Natural killer cell (primary cell): ENCODE results near the gene CACNA1F. TPM values are rescaled to one million over a fixed set of nuclear protein-coding genes. Genes with fewer than 3 reads are reported as not detected.

ENCODE experiments used
- ATAC-seq, 3 donors: fragments of 150-1000 bp in 2 of 3; fragments of 200-7000 bp in 1 of 3; cut with Tn5 transposase; 1 replicate in 1 of 3; 2 replicates in 2 of 3; pipeline ENCODE4 v1.10.0; 2021; ENCODE audit warnings: mild to moderate bottlenecking in 2 of 3, moderate library complexity in 2 of 3
- DNase-seq, 2 donors: peaks; one replicate each; pipeline versions ENCODE4 v3.0.0 to v3.0.0-alpha.2; 2013 to 2021; ENCODE audit warnings: mixed read lengths in 1 of 2
- H3K27ac ChIP-seq: one replicate; pipeline ENCODE4 v1.5.1; 2013; ENCODE audit warnings: mild to moderate bottlenecking, low read length
- H3K27me3 ChIP-seq: one replicate; pipeline ENCODE4 v1.6.1; 2013; ENCODE audit warnings: low read length; ENCODE audit not compliant: control insufficient read depth, insufficient read depth
- H3K36me3 ChIP-seq: one replicate; pipeline ENCODE4 v1.6.1; 2013; ENCODE audit warnings: low read length; ENCODE audit not compliant: control insufficient read depth, insufficient read depth
- H3K4me1 ChIP-seq: one replicate; pipeline ENCODE4 v1.6.1; 2013; ENCODE audit warnings: low read length; ENCODE audit not compliant: control insufficient read depth, insufficient read depth
- H3K4me3 ChIP-seq: one replicate; pipeline ENCODE4 v1.5.1; 2013; ENCODE audit warnings: low read length
- H3K9me3 ChIP-seq: one replicate; pipeline ENCODE4 v1.6.1; 2013; ENCODE audit warnings: low read length; ENCODE audit not compliant: control insufficient read depth, insufficient read depth
- H3K27ac Mint-ChIP-seq, 2 donors: one replicate each; pipeline ENCODE4 v1.8.0; 2022; ENCODE audit warnings: mild to moderate bottlenecking in 2 of 2, mixed read lengths in 2 of 2, moderate library complexity in 1 of 2
- H3K27me3 Mint-ChIP-seq, 2 donors: one replicate each; pipeline ENCODE4 v1.8.0; 2022; ENCODE audit warnings: low read depth in 2 of 2, mixed read lengths in 2 of 2
- H3K36me3 Mint-ChIP-seq: one replicate; pipeline ENCODE4 v1.8.0; 2022; ENCODE audit warnings: mixed read lengths
- H3K4me1 Mint-ChIP-seq, 2 donors: one replicate each; pipeline ENCODE4 v1.8.0; 2022; ENCODE audit warnings: mixed read lengths in 2 of 2
- H3K4me3 Mint-ChIP-seq: one replicate; pipeline ENCODE4 v1.8.0; 2022; ENCODE audit warnings: mild to moderate bottlenecking, moderate library complexity, mixed read lengths
- H3K9me3 Mint-ChIP-seq, 2 donors: one replicate each; pipeline ENCODE4 v1.8.0; 2022; ENCODE audit warnings: mixed read lengths in 2 of 2
- WGBS: methylation state at CpG from one replicate; pipeline ENCODE4 v1.1.7; 2013; ENCODE audit warnings: missing lambda C conversion rate; ENCODE audit not compliant: insufficient coverage; 5-methylcytosine and 5-hydroxymethylcytosine counted together
- intact Hi-C: fragments of 100-400 bp; cut with micrococcal nuclease; formaldehyde crosslinking; loops from one replicate; pipeline ENCODE4 v1.14.2; 2022
- total RNA-seq, 4 donors: library from RNA; stranded (reverse); fragments of 120-200 nt in 1 of 4; gene quantifications; one replicate each; pipeline versions ENCODE4 v1.2.3 to v1.2.4, GENCODE V29; 2013 to 2022
- TF ChIP-seq, protein P1 (sequence below): fragments of 200-600 bp; IDR thresholded peaks from one replicate; pipeline ENCODE4 v1.8.0; 2022; ENCODE audit warnings: antibody characterized with exemption

The CACNA1F gene
- total RNA-seq, 3 donors from 2014 or later (not counting 1 experiment from before 2014, with no cell fraction given): 0.48 to 1.1 (median 0.66) TPM

DNA sequence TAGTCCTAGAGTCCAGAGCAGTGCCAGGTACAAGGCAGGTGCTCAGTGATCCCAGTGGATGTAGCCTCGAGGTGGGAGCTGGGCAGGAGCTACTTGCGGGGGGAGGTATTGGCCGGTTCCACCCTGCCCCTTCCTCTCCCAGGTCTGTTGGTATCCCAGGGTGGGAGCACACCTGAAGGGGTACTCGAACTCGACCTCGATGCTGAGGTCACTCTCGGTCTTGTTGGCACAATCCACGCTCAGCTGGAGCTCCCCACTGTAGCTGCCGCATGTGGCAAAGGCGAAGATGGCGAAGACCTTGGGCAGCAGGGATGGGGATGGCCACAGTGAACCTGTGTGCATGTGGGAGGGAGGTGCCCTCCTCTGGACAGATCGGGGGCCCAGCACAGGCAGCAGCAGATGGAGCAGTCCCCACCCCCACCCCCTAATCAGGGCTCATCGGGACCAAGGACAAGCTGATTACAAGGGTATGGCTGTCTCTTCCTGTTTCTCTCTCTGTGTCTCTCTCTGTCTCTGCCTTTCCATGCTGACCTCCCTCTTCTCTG is 35.5 kb downstream of the CACNA1F start:
- Mint-ChIP-seq H3K27me3 (no peaks in the 10 kb centered on the region), H3K9me3 (no peaks in the 10 kb centered on the region), H3K4me1 (peaks cover 0 to 19% of the 10 kb centered on the region in 2 donors), H3K27ac (no peak overlapping the region), H3K36me3 (no peaks in the 10 kb centered on the region), H3K4me3 (no peak overlapping the region)
- intact Hi-C loops: no loop called here
- H3K9me3 ChIP-seq: no peaks in the 10 kb centered on the region
- H3K27ac ChIP-seq: no peak overlapping the region
- no peaks in the 10 kb centered on the region for H3K36me3 ChIP-seq
- 91% methylated on average over 12 of the region's 13 CpGs for WGBS
- no peak overlapping the region for H3K4me3 ChIP-seq
- DNase-seq: no peak
- no peaks in the 10 kb centered on the region for H3K27me3 ChIP-seq
- TF ChIP-seq, protein P1, sequence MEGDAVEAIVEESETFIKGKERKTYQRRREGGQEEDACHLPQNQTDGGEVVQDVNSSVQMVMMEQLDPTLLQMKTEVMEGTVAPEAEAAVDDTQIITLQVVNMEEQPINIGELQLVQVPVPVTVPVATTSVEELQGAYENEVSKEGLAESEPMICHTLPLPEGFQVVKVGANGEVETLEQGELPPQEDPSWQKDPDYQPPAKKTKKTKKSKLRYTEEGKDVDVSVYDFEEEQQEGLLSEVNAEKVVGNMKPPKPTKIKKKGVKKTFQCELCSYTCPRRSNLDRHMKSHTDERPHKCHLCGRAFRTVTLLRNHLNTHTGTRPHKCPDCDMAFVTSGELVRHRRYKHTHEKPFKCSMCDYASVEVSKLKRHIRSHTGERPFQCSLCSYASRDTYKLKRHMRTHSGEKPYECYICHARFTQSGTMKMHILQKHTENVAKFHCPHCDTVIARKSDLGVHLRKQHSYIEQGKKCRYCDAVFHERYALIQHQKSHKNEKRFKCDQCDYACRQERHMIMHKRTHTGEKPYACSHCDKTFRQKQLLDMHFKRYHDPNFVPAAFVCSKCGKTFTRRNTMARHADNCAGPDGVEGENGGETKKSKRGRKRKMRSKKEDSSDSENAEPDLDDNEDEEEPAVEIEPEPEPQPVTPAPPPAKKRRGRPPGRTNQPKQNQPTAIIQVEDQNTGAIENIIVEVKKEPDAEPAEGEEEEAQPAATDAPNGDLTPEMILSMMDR: no peak
- peaks cover 18% of the 10 kb centered on the region for H3K4me1 ChIP-seq
- no peak for ATAC-seq

DNA sequence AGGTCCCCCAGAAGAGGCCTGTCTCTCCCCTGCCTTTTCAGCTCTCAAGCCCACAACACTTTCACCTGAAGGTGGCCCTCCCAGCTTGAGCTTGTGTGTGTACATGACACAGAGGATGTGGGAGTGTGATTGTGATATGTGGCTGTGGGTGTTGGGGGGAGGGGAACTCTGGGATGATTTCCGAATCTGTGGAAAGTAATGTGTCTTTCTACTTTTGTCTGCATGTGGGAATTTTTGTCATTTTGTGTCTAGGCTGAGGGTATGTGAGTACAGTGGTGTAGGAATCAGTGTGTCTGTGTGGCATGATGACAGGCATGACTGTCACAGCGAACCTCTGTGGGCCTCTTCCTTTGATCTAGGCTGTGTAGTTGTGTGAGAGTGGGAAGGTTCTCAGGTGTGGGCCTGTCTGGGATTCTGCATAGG is 39.6 kb downstream of the CACNA1F start:
- H3K4me3 Mint-ChIP-seq: no peak overlapping the region
- no peak overlapping the region for H3K27ac ChIP-seq
- DNase-seq (no peak), ATAC-seq (no peak)
- no peaks in the 10 kb centered on the region for H3K36me3 Mint-ChIP-seq
- H3K4me1 ChIP-seq: peaks cover 12% of the 10 kb centered on the region
- no peaks in the 10 kb centered on the region for H3K27me3 ChIP-seq
- peaks cover 0 to 17% of the 10 kb centered on the region in 2 donors for H3K4me1 Mint-ChIP-seq
- no peaks in the 10 kb centered on the region for H3K27me3 Mint-ChIP-seq
- TF ChIP-seq, protein P1: no peak
- H3K36me3 ChIP-seq: no peaks in the 10 kb centered on the region
- WGBS: 83% methylated on average over 2 of the region's 2 CpGs
- H3K9me3 ChIP-seq: no peaks in the 10 kb centered on the region
- H3K27ac Mint-ChIP-seq: no peak overlapping the region
- no peaks in the 10 kb centered on the region for H3K9me3 Mint-ChIP-seq
- no peak overlapping the region for H3K4me3 ChIP-seq
- intact Hi-C loops: no loop called here

DNA sequence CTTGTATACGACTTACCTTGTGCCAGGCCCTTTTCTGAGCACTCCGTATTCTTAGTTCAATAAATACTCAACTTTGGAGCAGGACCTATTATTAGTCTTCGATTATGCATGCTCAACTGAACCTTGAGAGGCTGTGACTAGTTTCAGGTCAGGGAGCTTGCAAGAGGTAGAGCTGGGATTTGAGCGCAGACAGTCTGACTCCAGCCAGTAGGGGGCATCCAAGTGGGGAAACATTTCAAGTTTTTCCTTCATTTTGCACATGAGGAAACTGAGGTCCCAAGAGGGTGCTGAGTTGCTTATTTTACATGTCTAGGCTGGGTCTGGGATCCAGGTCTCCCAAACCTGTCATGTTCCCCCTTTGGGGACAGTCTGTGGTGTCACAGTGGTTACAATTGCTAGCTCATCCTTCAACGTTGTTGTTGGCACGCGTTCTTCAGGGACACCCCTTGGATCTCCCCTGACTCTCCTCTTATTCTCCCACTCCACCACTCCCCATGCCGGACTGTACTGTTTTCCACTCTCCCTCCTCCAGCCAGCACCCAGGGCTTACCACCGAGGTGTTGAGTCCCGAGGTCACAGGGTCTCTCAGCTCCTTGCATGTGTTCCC is 40.3 kb downstream of the CACNA1F start:
- Mint-ChIP-seq H3K36me3 (no peaks in the 10 kb centered on the region), H3K4me1 (peaks cover 0 to 12% of the 10 kb centered on the region in 2 donors), H3K4me3 (peak overlapping the region; percentile 25), H3K27me3 (no peaks in the 10 kb centered on the region), H3K9me3 (no peaks in the 10 kb centered on the region), H3K27ac (no peak overlapping the region)
- TF ChIP-seq, protein P1: peak; percentile 45
- intact Hi-C loops: no loop called here
- DNase-seq (peak in 1 of 2 donors; percentile 57), ATAC-seq (no peak)
- 74% methylated on average over 10 of the region's 10 CpGs for WGBS
- H3K4me3 ChIP-seq: no peak overlapping the region
- H3K36me3 ChIP-seq: no peaks in the 10 kb centered on the region
- no peaks in the 10 kb centered on the region for H3K9me3 ChIP-seq
- peaks cover 12% of the 10 kb centered on the region for H3K4me1 ChIP-seq
- no peak overlapping the region for H3K27ac ChIP-seq
- no peaks in the 10 kb centered on the region for H3K27me3 ChIP-seq
